Sciatic nerve (tissue), 2 donors: ENCODE data around the gene CEP43. TPM values are rescaled to one million over a fixed set of nuclear protein-coding genes. Genes with fewer than 3 reads are reported as not detected.

Experiments used
- ATAC-seq: fragments of 200-7000 bp; cut with Tn5 transposase; one replicate; pipeline ENCODE4 v1.9.1; 2020; ENCODE audit warnings: mild to moderate bottlenecking, moderate library complexity
- DNase-seq: peaks from one replicate; pipeline ENCODE4 v3.0.0-alpha.2; 2020; ENCODE audit warnings: low spot score
- intact Hi-C: fragments of 100-400 bp; cut with DNase I; formaldehyde crosslinking; loops from one replicate; pipeline ENCODE4 v1.14.2; 2022
- total RNA-seq: library from RNA; stranded (reverse); fragmentation: NEBNext Ultra II Directional; extraction: Animal tissue kit (Norgen Biotek cat#: 25700); gene quantifications from one replicate; pipeline ENCODE4 v1.2.1, GENCODE V29; 2021
- donor health status: DM: no; HTN: no; CAD: no.
- donor health status: DM: no; HTN: no; CAD: no.

Gene CEP43
- total RNA-seq, 1 donor from 2014 or later = 18.8 TPM

GRCh38 chr6:166959911-166960608, 39.1 kb upstream of the CEP43 start:
- intact Hi-C loops = no loop called here
- no peak for ATAC-seq
- DNase-seq = no peak

GRCh38 chr6:166960609-166960978, 38.6 kb upstream of the CEP43 start:
- no peak for DNase-seq
- ATAC-seq = no peak
- intact Hi-C loops = no loop called here

GRCh38 chr6:166966268-166966667, 32.9 kb upstream of the CEP43 start:
- no peak for ATAC-seq
- intact Hi-C loops = no loop called here
- DNase-seq = no peak

- ATAC-seq (peak; percentile 22), DNase-seq (no peak)
- intact Hi-C loops = no loop called here
These were observed 29.7 kb upstream of the CEP43 start for GRCh38 chr6:166969390-166970002.

DNA sequence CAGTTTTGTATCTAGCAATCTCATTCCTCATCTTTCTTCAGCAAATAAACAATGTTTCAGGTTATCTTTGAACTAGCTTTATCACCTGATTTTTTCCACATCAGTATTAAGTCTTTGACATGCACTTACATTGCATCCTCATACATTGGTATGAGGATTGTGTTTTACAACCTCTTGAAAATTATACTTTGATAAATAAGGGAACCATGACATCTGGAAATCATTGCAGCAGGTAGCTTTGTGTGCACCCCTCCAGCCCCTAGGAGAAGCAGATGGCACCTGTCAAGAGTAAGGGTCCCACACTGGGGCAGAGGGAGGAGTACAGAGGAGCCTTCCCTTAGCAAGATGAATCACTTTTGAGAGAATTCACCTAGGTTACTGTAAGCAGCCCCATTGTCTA, 29.1 kb upstream of the CEP43 start:
- DNase-seq (no peak), ATAC-seq (no peak)
- intact Hi-C loops = no loop called here

DNA sequence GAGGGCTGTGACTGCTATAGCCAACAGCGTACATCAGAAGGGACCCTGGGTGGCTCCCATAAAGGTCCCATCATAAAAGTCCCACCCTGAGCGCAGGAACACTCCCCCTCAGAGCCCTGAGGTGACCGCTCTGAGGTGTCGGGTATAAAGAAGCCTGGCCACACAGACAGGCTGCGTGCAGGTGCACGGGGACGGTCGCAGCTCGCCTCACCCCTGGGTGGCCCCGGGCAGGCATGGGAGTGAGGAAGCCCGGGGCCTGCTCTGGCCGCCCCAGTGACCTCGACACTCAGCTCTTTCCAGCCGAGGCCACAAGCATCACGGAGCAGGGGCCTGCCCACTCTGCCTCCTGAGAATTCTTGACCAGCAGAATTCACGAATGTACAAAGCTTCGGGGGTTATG, 28.4 kb upstream of the CEP43 start:
- ATAC-seq = no peak
- intact Hi-C loops = no loop called here
- no peak for DNase-seq

GRCh38 chr6:166971271-166971670, 27.9 kb upstream of the CEP43 start:
- intact Hi-C loops = no loop called here
- DNase-seq = no peak
- no peak for ATAC-seq

GRCh38 chr6:166972101-166972500, 27.1 kb upstream of the CEP43 start:
- DNase-seq = no peak
- no peak for ATAC-seq
- intact Hi-C loops = no loop called here

DNA sequence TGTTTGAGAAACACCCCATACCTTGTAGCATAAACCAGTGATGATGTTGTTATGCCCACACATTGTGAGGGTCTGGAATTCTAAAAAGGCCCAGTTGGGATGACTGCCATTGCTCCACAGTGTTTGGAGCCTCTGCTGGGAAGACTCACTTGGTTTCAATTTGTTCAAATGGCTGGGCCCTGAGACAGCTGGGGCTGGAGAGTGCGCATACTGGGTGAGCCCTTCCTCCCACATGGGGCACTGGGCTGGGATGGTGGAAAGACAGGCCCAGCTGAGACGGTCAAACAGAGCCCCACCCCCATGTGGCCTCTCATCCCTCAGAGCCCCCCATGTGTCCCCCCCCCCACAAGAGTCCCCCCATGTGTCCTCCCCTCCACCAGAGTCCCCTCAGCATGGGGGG, 22.6 kb upstream of the CEP43 start:
- DNase-seq = no peak
- no peak for ATAC-seq
- intact Hi-C loops = no loop called here

GRCh38 chr6:166977621-166978525, 21.3 kb upstream of the CEP43 start:
- DNase-seq (no peak), ATAC-seq (no peak)
- intact Hi-C loops = no loop called here

GRCh38 chr6:166980738-166981137, 18.5 kb upstream of the CEP43 start:
- no peak for ATAC-seq
- intact Hi-C loops = no loop called here
- no peak for DNase-seq

DNA sequence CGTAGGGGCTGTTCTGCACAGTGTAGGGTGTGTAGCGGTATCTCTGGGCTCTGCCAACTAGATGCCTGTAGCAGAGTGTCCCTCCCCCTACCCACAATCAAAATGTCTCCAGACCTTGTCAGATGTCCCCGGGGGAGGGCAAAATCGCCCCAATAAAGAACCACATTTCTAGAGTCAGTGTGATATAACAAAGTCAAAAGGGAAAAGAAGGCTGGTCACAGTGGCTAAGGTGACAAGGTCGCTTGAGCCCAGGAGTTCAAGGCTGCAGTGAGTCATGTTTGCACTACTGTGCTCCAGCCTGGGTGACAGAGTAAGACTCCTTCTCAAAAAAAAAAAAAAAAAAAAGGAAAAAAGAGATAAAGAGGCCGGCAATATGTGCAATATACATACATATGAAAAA, 11.7 kb upstream of the CEP43 start:
- ATAC-seq = no peak
- intact Hi-C loops = no loop called here
- DNase-seq = no peak

DNA sequence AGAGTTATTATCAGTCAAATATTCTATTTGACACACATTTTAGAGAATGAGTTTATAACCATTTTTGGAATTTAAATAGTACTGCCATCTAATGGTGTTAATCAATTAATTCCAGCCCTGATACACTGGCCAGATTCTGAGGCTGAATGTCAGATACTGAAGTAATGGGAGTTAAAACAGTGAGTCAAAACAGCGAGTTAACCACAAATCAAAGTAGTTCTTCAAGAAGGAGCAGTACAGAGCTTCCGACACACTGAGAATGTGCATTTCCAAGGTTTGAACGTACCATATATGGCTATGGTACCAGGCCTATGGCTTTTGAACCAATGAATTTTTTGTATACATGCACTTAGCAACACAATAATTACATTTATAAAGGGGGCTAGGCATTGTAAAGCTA, 11.3 kb upstream of the CEP43 start:
- intact Hi-C loops = no loop called here
- ATAC-seq (no peak), DNase-seq (no peak)

GRCh38 chr6:166988674-166989201, 10.5 kb upstream of the CEP43 start:
- intact Hi-C loops = no loop called here
- DNase-seq (no peak), ATAC-seq (no peak)

DNA sequence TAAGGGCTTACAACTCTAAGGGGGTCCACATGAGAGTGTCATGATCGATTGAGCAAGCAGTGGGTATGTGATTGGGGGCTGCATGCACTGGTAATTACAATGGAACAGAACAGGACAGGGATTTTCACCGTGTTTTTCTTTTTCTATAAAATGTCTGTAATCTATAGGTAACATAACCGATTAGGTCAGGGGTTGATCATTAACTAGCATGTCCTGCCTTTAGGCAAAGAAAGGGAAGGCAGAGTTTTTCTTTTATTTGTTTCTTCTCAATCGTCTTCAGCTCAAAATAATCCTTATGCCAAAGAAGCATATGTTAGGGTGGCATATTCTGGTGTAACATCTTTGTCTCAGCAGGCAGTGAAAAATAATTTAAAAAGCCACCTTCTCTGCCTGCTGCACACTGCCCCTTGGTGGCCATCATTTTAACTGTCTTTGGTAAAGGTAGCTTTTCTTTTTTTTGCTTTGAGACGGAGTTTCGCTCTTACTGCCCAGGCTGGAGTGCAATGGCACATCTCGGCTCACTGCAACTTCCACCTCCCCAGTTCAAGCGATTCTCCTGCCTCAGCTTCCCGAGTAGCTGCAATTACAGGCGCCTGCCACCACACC, 9.7 kb upstream of the CEP43 start:
- intact Hi-C loops = loop anchor here (5.0 kb wide), 1 partner anchor 202 kb away; no protein-coding TSS in a partner anchor
- ATAC-seq = peak; percentile 50

GRCh38 chr6:166996406-166996805, 2.8 kb upstream of the CEP43 start:
- no peak for DNase-seq
- intact Hi-C loops = no loop called here
- ATAC-seq = no peak

More for the DNA sequence above, 9.7 kb upstream of the CEP43 start:
- no peak for DNase-seq

DNA sequence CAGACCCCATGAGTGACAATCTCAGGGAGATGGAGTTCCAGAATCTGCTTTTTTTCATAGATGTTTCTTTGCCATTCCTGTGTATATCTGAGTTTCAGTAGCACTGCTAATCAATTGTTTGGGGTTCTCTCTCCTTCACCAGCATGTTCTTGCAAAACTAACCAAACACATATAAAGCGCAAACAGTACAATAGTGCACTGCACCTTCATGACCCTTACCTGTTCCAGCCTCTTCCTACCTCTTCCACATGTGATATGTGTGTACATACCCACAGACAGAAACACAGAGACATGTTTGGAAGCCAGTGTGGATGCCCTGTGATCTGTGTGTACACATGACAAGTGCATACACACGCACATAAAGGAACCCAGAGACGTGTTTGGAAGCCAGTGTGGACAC, 1.8 kb upstream of the CEP43 start:
- no peak for ATAC-seq
- intact Hi-C loops = no loop called here
- no peak for DNase-seq

GRCh38 chr6:166997768-166998255, 1.4 kb upstream of the CEP43 start:
- intact Hi-C loops = no loop called here
- peak; percentile 69 for DNase-seq
- ATAC-seq = no peak
